Mesendoderm (in vitro differentiated cells): ENCODE data around the gene DAGLA.

ENCODE experiments used
- DNase-seq: peaks from one replicate; pipeline ENCODE4 v3.0.0; 2013
- H2AK5ac ChIP-seq: 2 replicates; pipeline ENCODE4 v1.6.1; 2013; ENCODE audit warnings: low read length, inconsistent platforms
- H2BK120ac ChIP-seq: 2 replicates; pipeline ENCODE4 v1.6.1; 2013; ENCODE audit warnings: low read depth, mild to moderate bottlenecking, low read length, moderate library complexity, mixed read lengths
- H2BK15ac ChIP-seq: replicated peaks from 2 replicates; pipeline ENCODE4 v1.6.1; 2013; ENCODE audit warnings: low read depth, mild to moderate bottlenecking, moderate library complexity
- H2BK5ac ChIP-seq: 2 replicates; pipeline ENCODE4 v1.6.1; 2013; ENCODE audit warnings: low read length, inconsistent platforms
- H3K18ac ChIP-seq: 2 replicates; pipeline ENCODE4 v1.6.1; 2013; ENCODE audit warnings: mild to moderate bottlenecking, low read length, mixed read lengths
- H3K23ac ChIP-seq: one replicate; pipeline ENCODE4 v1.6.1; 2013; ENCODE audit warnings: low read length
- H3K27ac ChIP-seq: 2 replicates; pipeline ENCODE4 v1.5.1; 2013; ENCODE audit warnings: low read depth, mild to moderate bottlenecking, inconsistent platforms, low read length, moderate library complexity
- H3K27me3 ChIP-seq: 2 replicates; pipeline ENCODE4 v1.6.1; 2013; ENCODE audit warnings: low read length, control low read depth, mild to moderate bottlenecking, inconsistent platforms; ENCODE audit not compliant: insufficient read depth, poor library complexity
- H3K36me3 ChIP-seq: 2 replicates; pipeline ENCODE4 v1.6.1; 2013; ENCODE audit warnings: low read length, inconsistent platforms; ENCODE audit not compliant: control insufficient read depth, insufficient read depth
- H3K4ac ChIP-seq: one replicate; pipeline ENCODE4 v1.6.1; 2013; ENCODE audit warnings: low read depth, mild to moderate bottlenecking, low read length, moderate library complexity
- H3K4me1 ChIP-seq: 2 replicates; pipeline ENCODE4 v1.6.1; 2013; ENCODE audit warnings: low read depth, low read length, inconsistent platforms; ENCODE audit not compliant: control insufficient read depth
- H3K4me2 ChIP-seq: 2 replicates; pipeline ENCODE4 v1.6.1; 2013; ENCODE audit warnings: low read length
- H3K4me3 ChIP-seq: 2 replicates; pipeline ENCODE4 v1.5.1; 2013; ENCODE audit warnings: mild to moderate bottlenecking, low read length
- H3K56ac ChIP-seq: one replicate; pipeline ENCODE4 v1.6.1; 2013; ENCODE audit warnings: low read length
- H3K79me1 ChIP-seq: 2 replicates; pipeline ENCODE4 v1.6.1; 2013; ENCODE audit warnings: low read length, inconsistent platforms
- H3K79me2 ChIP-seq: 2 replicates; pipeline ENCODE4 v1.6.1; 2013; ENCODE audit warnings: mild to moderate bottlenecking, low read length; ENCODE audit not compliant: control insufficient read depth, insufficient read depth
- H3K9ac ChIP-seq: 2 replicates; pipeline ENCODE4 v1.6.1; 2013; ENCODE audit warnings: low read length, inconsistent platforms
- H4K5ac ChIP-seq: one replicate; pipeline ENCODE4 v1.6.1; 2013; ENCODE audit warnings: low read length
- H4K8ac ChIP-seq: one replicate; pipeline ENCODE4 v1.6.1; 2013; ENCODE audit warnings: low read depth, mild to moderate bottlenecking, control low read depth, low read length, moderate library complexity
- WGBS: extraction: QIAGEN DNeasy Blood & Tissue Kit; methylation state at CpG from one replicate; pipeline ENCODE4 v1.1.7; 2013; ENCODE audit warnings: low lambda C conversion rate, missing lambda C conversion rate; ENCODE audit not compliant: insufficient coverage; ENCODE audit errors: extremely low coverage; 5-methylcytosine and 5-hydroxymethylcytosine counted together

Gene DAGLA

DNA sequence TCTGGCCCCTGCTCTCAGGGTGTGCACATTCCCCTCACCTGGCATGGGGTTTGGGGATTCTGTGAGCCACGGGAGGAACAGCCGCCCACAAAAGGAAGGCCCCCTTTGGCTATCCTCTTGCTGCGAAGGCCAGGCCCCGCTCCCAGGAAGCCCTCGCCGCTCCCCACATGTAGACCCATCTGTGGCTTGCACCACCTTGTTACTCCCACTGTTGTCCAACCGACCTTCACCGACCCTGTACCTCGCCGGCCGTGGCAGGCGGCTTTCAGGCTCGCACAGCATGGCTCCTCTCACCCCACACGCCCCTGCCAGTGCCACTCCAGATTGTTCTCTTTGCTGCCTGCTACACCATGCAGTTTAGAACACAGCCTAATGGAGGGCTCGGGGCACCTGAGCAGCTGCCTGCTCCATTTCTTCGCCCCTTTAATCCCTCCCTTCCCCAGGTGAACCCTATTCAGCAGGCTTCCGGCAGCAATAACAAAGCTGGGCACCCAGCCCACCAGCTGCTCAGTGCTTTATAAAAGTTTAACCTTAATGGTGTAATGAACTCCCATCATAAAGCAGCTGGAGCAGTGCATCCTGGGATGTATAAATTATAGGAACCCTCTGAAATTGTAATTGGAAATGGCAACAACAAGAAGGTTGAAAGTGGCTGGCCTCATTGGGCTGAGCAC is 10.7 kb downstream of the DAGLA start:
- Histone ChIP-seq H4K5ac (no peak overlapping the region), H3K56ac (no peak overlapping the region), H2BK15ac (no peak overlapping the region), H3K27ac (no peak overlapping the region), H3K4me1 (peaks cover 7% of the 10 kb centered on the region), H3K27me3 (no peaks in the 10 kb centered on the region), H3K9ac (no peak overlapping the region), H3K4ac (no peak overlapping the region), H3K4me3 (no peak overlapping the region), H2AK5ac (no peak overlapping the region), H2BK5ac (no peak overlapping the region), H3K36me3 (no peaks in the 10 kb centered on the region), H3K23ac (no peak overlapping the region), H3K79me1 (no peaks in the 10 kb centered on the region), H2BK120ac (no peak overlapping the region), H4K8ac (no peak overlapping the region), H3K4me2 (no peak overlapping the region), H3K18ac (no peak overlapping the region), H3K79me2 (no peaks in the 10 kb centered on the region)
- no peak for DNase-seq
- no CpG with 5 or more reads among the region's 17 CpGs for WGBS

GRCh38 chr11:61691380-61692156 is 11.4 kb downstream of the DAGLA start:
- Histone ChIP-seq H2AK5ac (no peak overlapping the region), H3K18ac (no peak overlapping the region), H2BK15ac (no peak overlapping the region), H3K4me3 (no peak overlapping the region), H3K79me1 (no peaks in the 10 kb centered on the region), H4K5ac (no peak overlapping the region), H3K27ac (no peak overlapping the region), H2BK5ac (no peak overlapping the region), H3K4me1 (peaks cover 12% of the 10 kb centered on the region), H3K23ac (no peak overlapping the region), H3K27me3 (no peaks in the 10 kb centered on the region), H3K36me3 (no peaks in the 10 kb centered on the region), H3K4me2 (no peak overlapping the region), H3K56ac (no peak overlapping the region), H4K8ac (no peak overlapping the region), H3K9ac (no peak overlapping the region), H3K79me2 (no peaks in the 10 kb centered on the region), H2BK120ac (no peak overlapping the region), H3K4ac (no peak overlapping the region)
- WGBS: no CpG with 5 or more reads among the region's 12 CpGs
- DNase-seq: peak; percentile 47

DNA sequence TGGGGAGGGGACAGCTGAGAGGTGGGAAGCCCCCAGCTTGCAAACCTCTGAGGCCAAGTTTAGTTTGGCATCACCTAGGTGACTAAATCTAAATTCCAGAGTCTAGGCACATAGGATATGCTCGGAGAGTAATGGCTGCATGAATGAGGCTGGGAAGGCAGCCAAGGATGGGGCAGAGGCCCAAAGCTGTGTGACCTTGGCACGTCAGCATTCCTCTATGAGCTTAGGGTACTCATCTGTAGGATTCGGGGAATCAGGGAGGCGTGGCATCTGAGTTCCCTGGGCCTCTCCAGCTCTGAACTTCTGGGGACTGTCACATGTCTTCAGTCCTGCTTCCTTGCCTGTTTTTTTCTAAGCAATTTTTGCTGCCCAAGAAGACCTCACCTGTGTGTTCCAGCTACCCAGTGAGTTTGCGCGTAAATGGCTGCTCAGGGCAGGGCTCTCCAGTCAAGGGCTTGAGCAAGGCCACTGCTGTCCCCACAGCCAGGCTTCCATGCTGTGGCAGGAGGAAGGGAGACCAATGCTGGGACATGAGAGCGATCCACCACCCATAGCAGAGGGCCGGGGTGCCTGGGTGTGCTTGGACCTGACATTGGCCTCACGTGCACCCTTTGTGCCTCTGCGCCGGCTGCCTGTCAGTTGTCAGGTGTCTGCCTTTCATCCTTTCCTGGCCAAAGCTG is 13.9 kb downstream of the DAGLA start:
- DNase-seq: no peak
- Histone ChIP-seq H3K79me1 (no peaks in the 10 kb centered on the region), H3K18ac (no peak overlapping the region)

GRCh38 chr11:61694602-61694939 is 14.4 kb downstream of the DAGLA start:
- Histone ChIP-seq H2BK5ac (no peak overlapping the region), H3K9ac (no peak overlapping the region), H4K8ac (no peak overlapping the region), H2BK120ac (no peak overlapping the region), H3K56ac (no peak overlapping the region), H2AK5ac (no peak overlapping the region), H3K4ac (no peak overlapping the region), H3K27ac (no peak overlapping the region), H3K4me1 (peaks cover 15% of the 10 kb centered on the region), H3K23ac (no peak overlapping the region), H2BK15ac (no peak overlapping the region), H3K18ac (no peak overlapping the region), H3K4me3 (no peak overlapping the region), H3K79me1 (no peaks in the 10 kb centered on the region), H3K27me3 (no peaks in the 10 kb centered on the region), H3K4me2 (no peak overlapping the region), H4K5ac (no peak overlapping the region), H3K79me2 (no peaks in the 10 kb centered on the region), H3K36me3 (no peaks in the 10 kb centered on the region)
- WGBS: no CpG with 5 or more reads among the region's 7 CpGs
- DNase-seq: no peak

More for the DNA sequence above, 13.9 kb downstream of the DAGLA start:
- WGBS: no CpG with 5 or more reads among the region's 11 CpGs
- Histone ChIP-seq H3K4me3 (no peak overlapping the region), H3K4me2 (no peak overlapping the region), H2BK120ac (no peak overlapping the region), H3K36me3 (no peaks in the 10 kb centered on the region), H2BK15ac (no peak overlapping the region), H3K23ac (no peak overlapping the region), H3K4ac (no peak overlapping the region), H3K4me1 (peaks cover 15% of the 10 kb centered on the region), H3K79me2 (no peaks in the 10 kb centered on the region), H3K56ac (no peak overlapping the region), H4K8ac (no peak overlapping the region), H3K27ac (no peak overlapping the region), H2BK5ac (no peak overlapping the region), H3K27me3 (no peaks in the 10 kb centered on the region), H4K5ac (no peak overlapping the region), H2AK5ac (no peak overlapping the region), H3K9ac (no peak overlapping the region)

GRCh38 chr11:61694946-61695706 is 14.9 kb downstream of the DAGLA start:
- Histone ChIP-seq H2AK5ac (no peak overlapping the region), H3K9ac (no peak overlapping the region), H3K23ac (no peak overlapping the region), H2BK15ac (no peak overlapping the region), H2BK5ac (no peak overlapping the region), H4K5ac (no peak overlapping the region), H3K4ac (no peak overlapping the region), H3K18ac (no peak overlapping the region), H3K27ac (no peak overlapping the region), H3K79me1 (no peaks in the 10 kb centered on the region), H3K4me3 (no peak overlapping the region), H3K27me3 (no peaks in the 10 kb centered on the region), H3K4me1 (peaks cover 15% of the 10 kb centered on the region), H3K79me2 (no peaks in the 10 kb centered on the region), H4K8ac (no peak overlapping the region), H3K4me2 (no peak overlapping the region), H3K36me3 (no peaks in the 10 kb centered on the region), H2BK120ac (no peak overlapping the region), H3K56ac (no peak overlapping the region)
- no CpG with 5 or more reads among the region's 15 CpGs for WGBS
- DNase-seq: peak; percentile 67
